C4-2B (cell line): Measurements from ENCODE around the gene PROKR1.

Experiments used
- CTCF ChIP-seq: fragments of 450-650 bp; conservative IDR thresholded peaks from 2 replicates; pipeline ENCODE4 v1.5.1; 2017; ENCODE audit warnings: mild to moderate bottlenecking
- ZFX ChIP-seq: fragments of 450-650 bp; IDR thresholded peaks from 2 replicates; pipeline ENCODE4 v1.6.1; 2017

GRCh38 chr2:68690851-68691250, 47.5 kb downstream of the PROKR1 start:
- TF ChIP-seq CTCF (no peak), ZFX (no peak)
